MCF 10A (cell line): Measurements from ENCODE around the gene CPT1B. TPM values are rescaled to one million over a fixed set of nuclear protein-coding genes. Genes with fewer than 3 reads are reported as not detected.

Experiments used
- BruUV-seq: library from RNA; stranded (reverse); fragments of 400-500 nt; replicated peaks from 2 replicates; lab custom pipeline; 2021; lab: Mats Ljungman, UMichigan
- CTCF ChIA-PET: fragments of 300-600 bp; sonication (Branson Sonifier 250); formaldehyde crosslinking; extraction: SDS; loops from one replicate; lab custom pipeline; 2021; ENCODE audit warnings: antibody characterized with exemption, inconsistent platforms; lab: Yijun Ruan, JAX
- POLR2A ChIA-PET: fragments of 300-600, 350-650 bp; sonication (Branson Sonifier 250); formaldehyde crosslinking; extraction: SDS; loops from one replicate; lab custom pipeline; 2020; ENCODE audit warnings: antibody characterized with exemption, inconsistent platforms; lab: Yijun Ruan, JAX
- DNase-seq: peaks from one replicate; pipeline ENCODE4 v3.0.0-alpha.2; 2018; ENCODE audit not compliant: unreplicated experiment
- H3K27ac Mint-ChIP-seq: one replicate; pipeline ENCODE4 v1.8.0; 2022; ENCODE audit warnings: mild to moderate bottlenecking, low read depth, mixed read lengths; ENCODE audit not compliant: unreplicated experiment
- H3K27me3 Mint-ChIP-seq: one replicate; pipeline ENCODE4 v1.8.0; 2022; ENCODE audit warnings: mixed read lengths; ENCODE audit not compliant: insufficient read depth, unreplicated experiment
- H3K36me3 Mint-ChIP-seq: one replicate; pipeline ENCODE4 v1.8.0; 2022; ENCODE audit warnings: mild to moderate bottlenecking, moderate library complexity, mixed read lengths; ENCODE audit not compliant: insufficient read depth, unreplicated experiment
- H3K4me1 Mint-ChIP-seq: one replicate; pipeline ENCODE4 v1.8.0; 2022; ENCODE audit warnings: mixed read lengths; ENCODE audit not compliant: insufficient read depth, unreplicated experiment
- H3K4me3 Mint-ChIP-seq: one replicate; pipeline ENCODE4 v1.8.0; 2022; ENCODE audit warnings: mild to moderate bottlenecking, moderate library complexity, mixed read lengths; ENCODE audit not compliant: unreplicated experiment
- H3K9me3 Mint-ChIP-seq: one replicate; pipeline ENCODE4 v1.8.0; 2022; ENCODE audit warnings: mixed read lengths; ENCODE audit not compliant: unreplicated experiment
- intact Hi-C: fragments of 100-400 bp; cut with micrococcal nuclease; formaldehyde crosslinking; loops from 2 replicates; pipeline ENCODE4 v1.14.1; 2022
- total RNA-seq: library from RNA; stranded (reverse); gene quantifications from 2 replicates; pipeline ENCODE4 v1.2.3, GENCODE V29; 2022
- TF ChIP-seq, protein P1 (sequence below): fragments of 200-600 bp; IDR thresholded peaks from one replicate; pipeline ENCODE4 v1.8.0; 2022; ENCODE audit warnings: antibody characterized with exemption, mild to moderate bottlenecking; ENCODE audit not compliant: unreplicated experiment

The CPT1B gene
- total RNA-seq, 1 experiment from 2014 or later = 52.2 TPM

DNA sequence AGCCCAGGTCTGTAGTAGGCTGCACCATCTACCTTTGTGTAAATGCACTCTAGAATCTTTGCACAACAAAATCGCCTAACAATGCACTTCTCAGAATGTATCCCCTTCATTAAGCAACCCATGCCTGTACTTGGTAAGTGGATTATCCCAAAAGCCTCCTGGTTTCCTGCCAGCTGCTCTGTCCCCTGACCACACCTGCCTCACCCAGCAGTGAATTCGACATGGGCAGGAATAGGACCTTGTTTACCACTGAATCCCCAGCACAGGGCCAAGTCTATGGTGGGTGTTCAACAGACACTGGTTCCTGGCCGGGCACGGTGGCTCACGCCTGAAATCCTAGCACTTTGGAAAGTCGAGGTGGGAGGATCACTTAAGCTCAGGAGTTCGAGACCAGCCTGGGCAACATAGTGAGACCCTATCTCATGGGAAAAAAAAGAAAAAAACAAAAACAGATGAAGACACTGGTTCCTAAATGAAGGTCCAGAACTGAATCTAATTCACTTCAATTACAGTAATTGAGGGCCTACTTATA lies 10.4 kb downstream of the CPT1B start:
- ChIA-PET POLR2A (interaction anchor here (1.2 kb wide), 2 partner anchors 29 to 37 kb away, joined by 3 to 5 read pairs; no protein-coding TSS in a partner anchor), CTCF (interaction anchor here (0.7 kb wide), 1 partner anchor 83 kb away, joined by 7 read pairs; no protein-coding TSS in a partner anchor)
- Mint-ChIP-seq H3K27me3 (no peaks in the 10 kb centered on the region), H3K4me1 (peaks cover 9% of the 10 kb centered on the region), H3K27ac (no peak overlapping the region), H3K9me3 (no peaks in the 10 kb centered on the region), H3K36me3 (peaks cover 46% of the 10 kb centered on the region), H3K4me3 (no peak overlapping the region)
- TF ChIP-seq, protein P1, sequence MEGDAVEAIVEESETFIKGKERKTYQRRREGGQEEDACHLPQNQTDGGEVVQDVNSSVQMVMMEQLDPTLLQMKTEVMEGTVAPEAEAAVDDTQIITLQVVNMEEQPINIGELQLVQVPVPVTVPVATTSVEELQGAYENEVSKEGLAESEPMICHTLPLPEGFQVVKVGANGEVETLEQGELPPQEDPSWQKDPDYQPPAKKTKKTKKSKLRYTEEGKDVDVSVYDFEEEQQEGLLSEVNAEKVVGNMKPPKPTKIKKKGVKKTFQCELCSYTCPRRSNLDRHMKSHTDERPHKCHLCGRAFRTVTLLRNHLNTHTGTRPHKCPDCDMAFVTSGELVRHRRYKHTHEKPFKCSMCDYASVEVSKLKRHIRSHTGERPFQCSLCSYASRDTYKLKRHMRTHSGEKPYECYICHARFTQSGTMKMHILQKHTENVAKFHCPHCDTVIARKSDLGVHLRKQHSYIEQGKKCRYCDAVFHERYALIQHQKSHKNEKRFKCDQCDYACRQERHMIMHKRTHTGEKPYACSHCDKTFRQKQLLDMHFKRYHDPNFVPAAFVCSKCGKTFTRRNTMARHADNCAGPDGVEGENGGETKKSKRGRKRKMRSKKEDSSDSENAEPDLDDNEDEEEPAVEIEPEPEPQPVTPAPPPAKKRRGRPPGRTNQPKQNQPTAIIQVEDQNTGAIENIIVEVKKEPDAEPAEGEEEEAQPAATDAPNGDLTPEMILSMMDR = no peak
- no peak for DNase-seq
- intact Hi-C loops = no loop called here
- BruUV-seq = no TSS peak

GRCh38 chr22:50564289-50564688 lies 13.9 kb downstream of the CPT1B start:
- TF ChIP-seq, protein P1 = no peak
- H3K4me1 Mint-ChIP-seq = peaks cover 28% of the 10 kb centered on the region
- H3K4me3 Mint-ChIP-seq = no peak overlapping the region
- peaks cover 18% of the 10 kb centered on the region for H3K36me3 Mint-ChIP-seq
- no peaks in the 10 kb centered on the region for H3K27me3 Mint-ChIP-seq
- POLR2A ChIA-PET = interaction anchor here (1.2 to 5.3 kb wide), 9 partner anchors 10 to 57 kb away, joined by 3 to 105 read pairs (median 30); partner anchors contain the start of genes CHKB, LMF2, NCAPH2 and SCO2
- intact Hi-C loops = no loop called here
- H3K9me3 Mint-ChIP-seq = no peaks in the 10 kb centered on the region
- DNase-seq = no peak
- no TSS peak for BruUV-seq
- CTCF ChIA-PET = interaction anchor here (0.6 to 1.4 kb wide), 7 partner anchors 8 to 128 kb away, joined by 3 to 7 read pairs (median 4); partner anchors contain the start of gene SCO2
- no peak overlapping the region for H3K27ac Mint-ChIP-seq

GRCh38 chr22:50563413-50564160 lies 14.6 kb downstream of the CPT1B start:
- no peaks in the 10 kb centered on the region for H3K9me3 Mint-ChIP-seq
- peaks cover 11% of the 10 kb centered on the region for H3K36me3 Mint-ChIP-seq
- no TSS peak for BruUV-seq
- POLR2A ChIA-PET = interaction anchor here (0.8 to 5.3 kb wide), 14 partner anchors 10 to 319 kb away, joined by 3 to 105 read pairs (median 18); partner anchors contain the start of genes CHKB, KLHDC7B, LMF2 and NCAPH2
- peaks cover 28% of the 10 kb centered on the region for H3K4me1 Mint-ChIP-seq
- intact Hi-C loops = no loop called here
- no peak for DNase-seq
- TF ChIP-seq, protein P1 = no peak
- H3K4me3 Mint-ChIP-seq = peak overlapping the region; percentile 90
- H3K27ac Mint-ChIP-seq = peak overlapping the region; percentile 91
- CTCF ChIA-PET = interaction anchor here (0.6 to 1.9 kb wide), 30 partner anchors 8 to 240 kb away, joined by 3 to 17 read pairs (median 4); partner anchors contain the start of genes LMF2, NCAPH2 and SCO2
- H3K27me3 Mint-ChIP-seq = no peaks in the 10 kb centered on the region
